ENCODE results near the gene TCOF1.

DNA sequence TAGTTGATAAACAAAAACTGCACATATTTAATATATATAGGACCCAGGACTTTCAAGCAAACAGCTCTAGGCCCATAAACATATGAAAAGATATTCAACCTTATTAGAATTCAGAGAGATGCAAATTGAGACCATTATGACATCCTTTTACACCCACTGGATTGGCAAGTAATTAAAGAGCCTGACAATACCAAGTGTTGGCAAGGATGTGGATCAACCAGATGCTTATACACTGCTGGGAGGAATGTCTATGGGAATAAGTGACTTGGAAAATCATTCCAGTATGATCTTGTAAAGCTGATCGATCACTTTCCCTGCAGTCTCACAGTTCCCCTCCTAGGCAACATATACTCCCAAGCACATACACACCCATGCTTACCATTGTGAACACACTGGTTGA is 15.5 kb upstream of the TCOF1 start:
- TF ChIP-seq POLR2A (IDR thresholded peaks at IDR 0.05), result no peak
- TF ChIP-seq, protein P1, sequence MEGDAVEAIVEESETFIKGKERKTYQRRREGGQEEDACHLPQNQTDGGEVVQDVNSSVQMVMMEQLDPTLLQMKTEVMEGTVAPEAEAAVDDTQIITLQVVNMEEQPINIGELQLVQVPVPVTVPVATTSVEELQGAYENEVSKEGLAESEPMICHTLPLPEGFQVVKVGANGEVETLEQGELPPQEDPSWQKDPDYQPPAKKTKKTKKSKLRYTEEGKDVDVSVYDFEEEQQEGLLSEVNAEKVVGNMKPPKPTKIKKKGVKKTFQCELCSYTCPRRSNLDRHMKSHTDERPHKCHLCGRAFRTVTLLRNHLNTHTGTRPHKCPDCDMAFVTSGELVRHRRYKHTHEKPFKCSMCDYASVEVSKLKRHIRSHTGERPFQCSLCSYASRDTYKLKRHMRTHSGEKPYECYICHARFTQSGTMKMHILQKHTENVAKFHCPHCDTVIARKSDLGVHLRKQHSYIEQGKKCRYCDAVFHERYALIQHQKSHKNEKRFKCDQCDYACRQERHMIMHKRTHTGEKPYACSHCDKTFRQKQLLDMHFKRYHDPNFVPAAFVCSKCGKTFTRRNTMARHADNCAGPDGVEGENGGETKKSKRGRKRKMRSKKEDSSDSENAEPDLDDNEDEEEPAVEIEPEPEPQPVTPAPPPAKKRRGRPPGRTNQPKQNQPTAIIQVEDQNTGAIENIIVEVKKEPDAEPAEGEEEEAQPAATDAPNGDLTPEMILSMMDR (IDR thresholded peaks at IDR 0.05), result no peak
